ENCODE data around the gene SYNDIG1. TPM values are rescaled to one million over a fixed set of nuclear protein-coding genes. Genes with fewer than 3 reads are reported as not detected.

SYNDIG1 gene
- total and polyA plus RNA-seq, 2 experiments from 2014 or later = 1.7 to 2.4 TPM

DNA sequence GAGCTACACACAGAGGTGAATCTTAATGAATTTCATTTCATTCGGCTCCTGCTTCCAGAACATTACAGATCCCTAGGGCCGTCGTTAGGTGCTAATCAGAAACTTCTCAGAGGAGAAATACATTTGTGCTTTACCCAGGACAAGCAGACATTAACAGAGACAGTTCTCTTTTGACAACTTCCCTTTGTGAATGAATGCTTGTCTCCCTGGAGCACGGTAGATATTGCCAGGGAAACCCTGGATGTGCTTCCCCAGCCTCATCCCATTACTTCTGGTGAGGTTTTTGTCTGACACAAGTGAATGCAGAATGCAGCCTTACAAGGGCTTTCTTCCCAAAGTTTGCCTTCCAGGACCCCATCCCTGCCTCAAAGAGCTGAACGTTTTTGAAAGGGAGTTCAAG lies 105.4 kb downstream of the SYNDIG1 start:
- DNase-seq (ENCODE audit: low read depth in 1 of 2, low spot score in 1 of 2) = no peak
- Histone ChIP-seq H3K27ac (no peak overlapping the region), H3K36me3 (no peaks in the 10 kb centered on the region), H3K9me3 (ENCODE audit: low read depth) (no peaks in the 10 kb centered on the region), H3K4me3 (no peak overlapping the region), H3K27me3 (no peaks in the 10 kb centered on the region), H3K4me1 (ENCODE audit: low read depth) (no peaks in the 10 kb centered on the region)
- TF ChIP-seq, protein P1, sequence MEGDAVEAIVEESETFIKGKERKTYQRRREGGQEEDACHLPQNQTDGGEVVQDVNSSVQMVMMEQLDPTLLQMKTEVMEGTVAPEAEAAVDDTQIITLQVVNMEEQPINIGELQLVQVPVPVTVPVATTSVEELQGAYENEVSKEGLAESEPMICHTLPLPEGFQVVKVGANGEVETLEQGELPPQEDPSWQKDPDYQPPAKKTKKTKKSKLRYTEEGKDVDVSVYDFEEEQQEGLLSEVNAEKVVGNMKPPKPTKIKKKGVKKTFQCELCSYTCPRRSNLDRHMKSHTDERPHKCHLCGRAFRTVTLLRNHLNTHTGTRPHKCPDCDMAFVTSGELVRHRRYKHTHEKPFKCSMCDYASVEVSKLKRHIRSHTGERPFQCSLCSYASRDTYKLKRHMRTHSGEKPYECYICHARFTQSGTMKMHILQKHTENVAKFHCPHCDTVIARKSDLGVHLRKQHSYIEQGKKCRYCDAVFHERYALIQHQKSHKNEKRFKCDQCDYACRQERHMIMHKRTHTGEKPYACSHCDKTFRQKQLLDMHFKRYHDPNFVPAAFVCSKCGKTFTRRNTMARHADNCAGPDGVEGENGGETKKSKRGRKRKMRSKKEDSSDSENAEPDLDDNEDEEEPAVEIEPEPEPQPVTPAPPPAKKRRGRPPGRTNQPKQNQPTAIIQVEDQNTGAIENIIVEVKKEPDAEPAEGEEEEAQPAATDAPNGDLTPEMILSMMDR (IDR thresholded peaks at IDR 0.05; ENCODE audit: low read depth, low read length) = no peak

DNA sequence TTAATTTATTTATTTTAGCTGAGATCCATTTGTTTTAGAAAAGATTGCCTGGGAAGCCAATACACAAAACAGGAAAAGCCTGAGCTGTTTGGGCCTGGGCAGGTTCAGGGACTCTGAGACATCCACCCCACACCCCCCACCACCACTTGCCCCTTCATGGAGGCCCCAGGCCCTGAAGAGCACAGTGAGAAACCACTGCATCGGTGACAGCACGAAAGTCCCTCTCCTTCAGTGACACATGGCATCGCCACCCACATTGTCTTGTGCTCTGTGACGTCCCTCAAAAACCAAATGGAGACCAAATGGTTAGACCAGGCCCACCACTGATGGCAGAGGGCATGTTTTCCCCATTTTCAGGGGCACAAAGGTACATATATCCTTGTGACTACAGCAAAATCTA lies 106.4 kb downstream of the SYNDIG1 start:
- H3K27me3 ChIP-seq = no peaks in the 10 kb centered on the region
- no peaks in the 10 kb centered on the region for H3K4me1 ChIP-seq (ENCODE audit: low read depth)
- DNase-seq (ENCODE audit: low read depth in 1 of 2, low spot score in 1 of 2) = no peak
- H3K9me3 ChIP-seq (ENCODE audit: low read depth) = no peaks in the 10 kb centered on the region
- TF ChIP-seq, protein P1 (IDR thresholded peaks at IDR 0.05; ENCODE audit: low read depth, low read length) = no peak
- H3K36me3 ChIP-seq = no peaks in the 10 kb centered on the region
- no peak overlapping the region for H3K27ac ChIP-seq
- H3K4me3 ChIP-seq = no peak overlapping the region

DNA sequence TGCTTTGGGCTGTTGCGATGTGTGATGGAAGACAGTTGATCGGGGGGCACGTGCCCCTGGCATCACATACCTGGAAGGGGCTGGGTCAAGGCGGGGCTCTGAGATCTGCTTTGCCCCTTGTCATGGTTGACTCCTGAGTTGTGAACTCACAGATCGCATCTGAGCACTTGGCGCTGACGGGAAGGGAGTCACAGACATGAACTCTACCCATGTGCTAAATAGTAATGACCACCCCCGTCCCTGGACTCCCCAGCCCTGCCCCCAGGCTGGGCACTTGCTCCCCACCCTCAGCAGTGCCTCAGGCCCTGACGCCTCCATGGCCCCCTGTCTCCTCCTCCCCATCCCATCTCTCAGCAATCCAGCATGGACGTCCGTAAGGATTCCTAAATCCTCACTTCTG lies 107.0 kb downstream of the SYNDIG1 start:
- no peak for DNase-seq (ENCODE audit: low read depth in 1 of 2, low spot score in 1 of 2)
- Histone ChIP-seq H3K36me3 (no peaks in the 10 kb centered on the region), H3K9me3 (ENCODE audit: low read depth) (no peaks in the 10 kb centered on the region), H3K4me1 (ENCODE audit: low read depth) (no peaks in the 10 kb centered on the region), H3K4me3 (no peak overlapping the region), H3K27ac (no peak overlapping the region), H3K27me3 (no peaks in the 10 kb centered on the region)
- TF ChIP-seq, protein P1 (IDR thresholded peaks at IDR 0.05; ENCODE audit: low read depth, low read length) = no peak

DNA sequence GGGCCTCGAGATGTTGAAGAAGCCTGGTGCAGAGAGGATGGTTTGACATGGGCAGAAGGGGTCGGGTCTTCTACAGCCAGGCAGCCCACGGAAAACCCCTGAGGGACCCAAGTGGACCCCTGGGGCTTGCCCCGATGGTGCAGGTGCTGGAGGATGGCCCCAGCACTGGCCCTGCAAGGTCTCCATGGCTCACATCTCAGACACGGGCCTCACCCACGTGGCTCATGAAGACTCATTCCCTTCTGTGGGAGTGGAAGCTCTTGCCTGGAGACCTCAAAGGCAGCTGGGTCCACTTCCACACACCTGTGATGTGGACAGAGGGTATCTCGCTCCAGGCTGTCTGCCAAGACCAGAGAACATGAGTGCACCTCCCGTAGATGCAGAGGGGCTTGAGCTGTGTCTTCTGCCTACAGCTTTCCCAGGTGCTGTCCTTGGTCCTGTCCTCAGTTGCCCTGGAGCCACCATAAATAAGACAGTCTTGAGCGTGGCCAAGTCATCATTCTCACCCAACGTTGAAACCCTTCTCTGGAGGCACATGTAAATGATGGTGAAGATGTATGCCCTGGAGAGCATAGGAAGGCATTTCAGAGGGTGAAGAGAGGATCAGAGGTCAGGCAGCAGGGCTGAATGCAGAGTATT lies 108.0 kb downstream of the SYNDIG1 start:
- peak in 1 of 2 donors; percentile 27 for DNase-seq (ENCODE audit: low read depth in 1 of 2, low spot score in 1 of 2)
- Histone ChIP-seq H3K27me3 (no peaks in the 10 kb centered on the region), H3K27ac (no peak overlapping the region), H3K9me3 (ENCODE audit: low read depth) (no peaks in the 10 kb centered on the region), H3K36me3 (no peaks in the 10 kb centered on the region), H3K4me3 (no peak overlapping the region), H3K4me1 (ENCODE audit: low read depth) (no peaks in the 10 kb centered on the region)
- TF ChIP-seq, protein P1 (IDR thresholded peaks at IDR 0.05; ENCODE audit: low read depth, low read length) = no peak

DNA sequence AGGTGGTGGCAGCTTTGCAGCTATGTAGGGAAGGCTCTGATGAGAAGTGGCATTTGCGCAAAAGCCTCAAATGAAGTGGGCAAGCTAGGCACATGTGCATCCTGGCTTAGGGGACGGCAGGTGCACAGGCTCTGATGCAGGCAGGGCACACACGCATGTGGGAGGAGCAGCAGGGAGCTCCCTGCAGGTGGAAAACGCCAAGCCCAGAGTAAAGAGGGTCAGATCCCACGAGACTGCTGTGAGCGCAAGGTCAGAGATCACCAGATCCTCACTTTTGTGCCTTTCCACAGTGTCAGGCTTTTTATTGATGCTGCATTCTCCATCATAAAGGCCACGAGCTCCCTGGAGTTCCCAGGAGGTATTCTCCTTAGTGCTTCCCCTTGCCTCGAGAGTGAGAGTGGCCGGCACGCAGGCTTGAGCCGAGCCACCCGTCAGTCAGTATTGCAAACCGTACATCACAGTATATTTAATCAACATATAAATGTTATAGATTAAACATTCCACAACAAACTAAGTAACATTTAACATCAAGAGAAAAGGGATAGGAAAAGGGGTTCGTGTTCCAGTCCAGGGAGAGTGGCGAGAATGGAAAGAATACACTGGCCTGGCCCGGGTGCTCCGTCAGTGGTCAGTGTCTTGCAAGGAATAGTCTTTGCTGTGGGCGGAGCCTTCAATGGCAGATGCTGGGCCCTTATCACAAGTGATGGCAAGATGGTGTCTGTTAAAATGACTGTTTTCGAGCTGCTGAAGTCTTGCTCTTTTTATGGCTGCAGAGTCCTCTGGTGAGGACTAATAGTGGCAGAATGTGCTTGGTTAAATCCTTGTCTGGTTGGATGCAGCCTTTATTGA lies 109.4 kb downstream of the SYNDIG1 start:
- no peak for DNase-seq (ENCODE audit: low read depth in 1 of 2, low spot score in 1 of 2)
- TF ChIP-seq, protein P1 (IDR thresholded peaks at IDR 0.05; ENCODE audit: low read depth, low read length) = no peak
- H3K36me3 ChIP-seq = no peaks in the 10 kb centered on the region
- no peaks in the 10 kb centered on the region for H3K9me3 ChIP-seq (ENCODE audit: low read depth)
- no peak overlapping the region for H3K27ac ChIP-seq
- H3K4me1 ChIP-seq (ENCODE audit: low read depth) = no peaks in the 10 kb centered on the region
- no peaks in the 10 kb centered on the region for H3K27me3 ChIP-seq
- H3K4me3 ChIP-seq = no peak overlapping the region

Data from cardiac muscle cell (in vitro differentiated cells and primary cell).